Measurements from ENCODE around the gene ADK. TPM values are rescaled to one million over a fixed set of nuclear protein-coding genes. Genes with fewer than 3 reads are reported as not detected.

ADK gene
- total and polyA plus RNA-seq, 2 of the 13 experiments (the other 11 are each of a cell fraction or from before 2014, with no cell fraction given), result 48.6 to 79.1 TPM

GRCh38 chr10:74189999-74190421 lies 39.0 kb downstream of the ADK start (continued):
- TF ChIP-seq ZFP62 (CRISPR knock-in tag; IDR thresholded peaks at IDR 0.05), result no peak
- no peak for TF ChIP-seq ZNF205 (CRISPR knock-in tag; IDR thresholded peaks at IDR 0.05)
- 0 out of 2 replicates have a peak, but pooled peaks have one; percentile 37 for TF ChIP-seq IRF2 (CRISPR knock-in tag; IDR thresholded peaks at IDR 0.05)
- TF ChIP-seq ZNF44 (CRISPR knock-in tag; IDR thresholded peaks at IDR 0.05), result no peak
- TF ChIP-seq ONECUT2 (CRISPR knock-in tag; IDR thresholded peaks at IDR 0.05), result no peak
- no peak for TF ChIP-seq GLI4 (CRISPR knock-in tag; IDR thresholded peaks at IDR 0.05; ENCODE audit: borderline replicate concordance)
- TF ChIP-seq PTBP1 (IDR thresholded peaks at IDR 0.05; ENCODE audit: low read depth, low read length, poor library complexity, severe bottlenecking), result no peak
- no peak for TF ChIP-seq EEA1 (CRISPR knock-in tag; IDR thresholded peaks at IDR 0.05; ENCODE audit: borderline replicate concordance)
- no peak for TF ChIP-seq NFIC (IDR thresholded peaks at IDR 0.05; ENCODE audit: low read length)
- no peak for TF ChIP-seq ZNF746 (CRISPR knock-in tag; IDR thresholded peaks at IDR 0.05)
- no peak for TF ChIP-seq ZNF264 (CRISPR knock-in tag; IDR thresholded peaks at IDR 0.05)
- no peak for TF ChIP-seq SRSF9 (IDR thresholded peaks at IDR 0.05; ENCODE audit: borderline replicate concordance, insufficient read depth, low read depth, low read length, poor library complexity, severe bottlenecking)
- TF ChIP-seq ZNF331 (CRISPR knock-in tag; IDR thresholded peaks at IDR 0.05), result peak; percentile 4; the same call in 1 of the 2 replicates
- no peak for TF ChIP-seq RXRB (CRISPR knock-in tag; IDR thresholded peaks at IDR 0.05; ENCODE audit: borderline replicate concordance)
- TF ChIP-seq ZNF629 (CRISPR knock-in tag; conservative IDR thresholded peaks at IDR 0.05), result no peak
- TF ChIP-seq GATAD2A (CRISPR knock-in tag; IDR thresholded peaks at IDR 0.05), result no peak
- TF ChIP-seq ZFP36L1 (CRISPR knock-in tag; IDR thresholded peaks at IDR 0.05), result no peak
- no peak for TF ChIP-seq GABPA (IDR thresholded peaks at IDR 0.05; ENCODE audit: low read depth, low read length)
- 0 out of 2 replicates have a peak, but pooled peaks have one; percentile 28 for TF ChIP-seq GABPA (CRISPR knock-in tag; IDR thresholded peaks at IDR 0.05; ENCODE audit: low read depth)
- no peak for TF ChIP-seq SOX6 (IDR thresholded peaks at IDR 0.05)
- no peak for TF ChIP-seq SOX6 (CRISPR knock-in tag; IDR thresholded peaks at IDR 0.05)
- TF ChIP-seq ZFX (CRISPR knock-in tag; IDR thresholded peaks at IDR 0.05; ENCODE audit: low read depth), result 0 out of 2 replicates have a peak, but pooled peaks have one; percentile 15
- no peak for TF ChIP-seq BRCA1 (CRISPR knock-in tag; IDR thresholded peaks at IDR 0.05)
- no peak for TF ChIP-seq NCOA5 (CRISPR knock-in tag; IDR thresholded peaks at IDR 0.05)
